Prostate gland (tissue), 2 donors: ENCODE measurements around the gene KCNJ8.

ENCODE experiments used
- POLR2A ChIP-seq: fragments of 450-650 bp; IDR thresholded peaks from one replicate; pipeline ENCODE4 v1.6.1; 2016; ENCODE audit warnings: antibody characterized with exemption, mild to moderate bottlenecking
- POLR2AphosphoS5 ChIP-seq: sonication (generic); formaldehyde crosslinking; IDR thresholded peaks from one replicate; pipeline ENCODE4 v1.6.1; 2017; ENCODE audit warnings: antibody characterized with exemption
- TF ChIP-seq, protein P1 (sequence below), 4 experiments: fragments of 200-600 bp in 2 of 4; fragments of 450-650 bp in 2 of 4; sonication (generic) in 2 of 4; IDR thresholded peaks; 1 replicate in 3 of 4; 2 replicates in 1 of 4; pipeline ENCODE4 v1.5.1; 2016 to 2019; ENCODE audit warnings: antibody characterized with exemption in 4 of 4, mild to moderate bottlenecking in 2 of 4, moderate library complexity in 2 of 4

DNA sequence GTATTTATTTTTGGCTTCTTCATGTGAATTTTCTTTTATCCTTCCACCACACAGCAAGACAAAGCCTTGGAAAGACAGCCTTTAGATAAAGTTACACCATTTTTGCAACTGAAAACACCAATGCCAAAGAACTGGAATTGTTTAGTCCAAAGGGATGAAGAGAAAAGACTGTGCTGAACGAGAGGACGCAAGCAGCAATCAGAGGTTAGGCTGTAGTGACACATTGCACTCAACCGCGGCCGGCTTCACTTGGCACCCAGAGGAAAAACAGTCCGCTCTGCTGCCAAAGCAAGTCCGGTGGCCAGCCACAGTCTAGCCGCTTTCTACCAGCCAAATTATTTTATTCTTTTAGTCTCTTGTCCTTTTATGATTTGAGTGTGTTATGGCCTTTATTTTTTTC is 49.1 kb upstream of the KCNJ8 start:
- TF ChIP-seq, protein P1, sequence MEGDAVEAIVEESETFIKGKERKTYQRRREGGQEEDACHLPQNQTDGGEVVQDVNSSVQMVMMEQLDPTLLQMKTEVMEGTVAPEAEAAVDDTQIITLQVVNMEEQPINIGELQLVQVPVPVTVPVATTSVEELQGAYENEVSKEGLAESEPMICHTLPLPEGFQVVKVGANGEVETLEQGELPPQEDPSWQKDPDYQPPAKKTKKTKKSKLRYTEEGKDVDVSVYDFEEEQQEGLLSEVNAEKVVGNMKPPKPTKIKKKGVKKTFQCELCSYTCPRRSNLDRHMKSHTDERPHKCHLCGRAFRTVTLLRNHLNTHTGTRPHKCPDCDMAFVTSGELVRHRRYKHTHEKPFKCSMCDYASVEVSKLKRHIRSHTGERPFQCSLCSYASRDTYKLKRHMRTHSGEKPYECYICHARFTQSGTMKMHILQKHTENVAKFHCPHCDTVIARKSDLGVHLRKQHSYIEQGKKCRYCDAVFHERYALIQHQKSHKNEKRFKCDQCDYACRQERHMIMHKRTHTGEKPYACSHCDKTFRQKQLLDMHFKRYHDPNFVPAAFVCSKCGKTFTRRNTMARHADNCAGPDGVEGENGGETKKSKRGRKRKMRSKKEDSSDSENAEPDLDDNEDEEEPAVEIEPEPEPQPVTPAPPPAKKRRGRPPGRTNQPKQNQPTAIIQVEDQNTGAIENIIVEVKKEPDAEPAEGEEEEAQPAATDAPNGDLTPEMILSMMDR (IDR thresholded peaks at IDR 0.05) = no peak
- TF ChIP-seq POLR2AphosphoS5 (no peak), POLR2A (no peak)
